CD4-positive, alpha-beta T cell (primary cell): Measurements from ENCODE around the gene PFKL. TPM values are rescaled to one million over a fixed set of nuclear protein-coding genes. Genes with fewer than 3 reads are reported as not detected.

ENCODE experiments used
- ATAC-seq: fragments of 200-7000 bp; cut with Tn5 transposase; one replicate; pipeline ENCODE4 v1.10.0; 2022; ENCODE audit warnings: mild to moderate bottlenecking; ENCODE audit not compliant: poor library complexity
- CTCF ChIA-PET: fragments of 350-600 bp; sonication (Branson Sonifier 250); formaldehyde crosslinking; loops from one replicate; lab custom pipeline; 2021; ENCODE audit warnings: antibody characterized with exemption, inconsistent platforms; lab: Charles Lee
- POLR2A ChIA-PET: fragments of 350-600 bp; sonication (Branson Sonifier 250); formaldehyde crosslinking; loops from one replicate; lab custom pipeline; 2021; ENCODE audit warnings: antibody characterized with exemption, inconsistent platforms; lab: Charles Lee
- DNase-seq, 14 experiments: peaks; one replicate each; pipeline ENCODE4 v3.0.0-alpha.2; 2013 to 2020; ENCODE audit warnings: mixed read lengths in 2 of 14
- H3K27ac ChIP-seq, 2 donors: one replicate each; pipeline versions ENCODE4 v1.5.1 to v1.7.0; 2013; ENCODE audit warnings: low read length in 2 of 2, low read depth in 1 of 2, mild to moderate bottlenecking in 1 of 2
- H3K27me3 ChIP-seq, 2 experiments: 1 replicate in 1 of 2; 2 replicates in 1 of 2; pipeline versions ENCODE4 v1.6.1 to v1.7.0; 2013; ENCODE audit warnings: low read length in 2 of 2, control low read depth in 1 of 2, mild to moderate bottlenecking in 1 of 2, moderate library complexity in 1 of 2; ENCODE audit not compliant: insufficient read depth in 2 of 2, control insufficient read depth in 1 of 2
- H3K36me3 ChIP-seq: one replicate; pipeline ENCODE4 v1.6.1; 2013; ENCODE audit warnings: low read length, control low read depth; ENCODE audit not compliant: insufficient read depth
- H3K4me1 ChIP-seq: one replicate; pipeline ENCODE4 v1.6.1; 2013; ENCODE audit warnings: low read length, control low read depth; ENCODE audit not compliant: insufficient read depth
- H3K4me3 ChIP-seq: one replicate; pipeline ENCODE4 v1.5.1; 2013; ENCODE audit warnings: mild to moderate bottlenecking, low read length, moderate library complexity
- H3K9me3 ChIP-seq, 2 experiments: 1 replicate in 1 of 2; 2 replicates in 1 of 2; pipeline versions ENCODE4 v1.6.1 to v1.7.0; 2013; ENCODE audit warnings: low read length in 2 of 2, mild to moderate bottlenecking in 2 of 2, control low read depth in 1 of 2, moderate library complexity in 1 of 2; ENCODE audit not compliant: control insufficient read depth in 1 of 2, insufficient read depth in 1 of 2
- H3K27ac Mint-ChIP-seq: one replicate; pipeline ENCODE4 v1.8.0; 2020; ENCODE audit warnings: mixed read lengths
- H3K27me3 Mint-ChIP-seq: one replicate; pipeline ENCODE4 v1.8.0; 2021; ENCODE audit warnings: mixed read lengths
- H3K36me3 Mint-ChIP-seq: one replicate; pipeline ENCODE4 v1.8.0; 2021; ENCODE audit warnings: low read depth, mixed read lengths
- H3K4me1 Mint-ChIP-seq: one replicate; pipeline ENCODE4 v1.8.0; 2021; ENCODE audit warnings: low read depth, mixed read lengths
- H3K4me3 Mint-ChIP-seq: one replicate; pipeline ENCODE4 v1.8.0; 2020; ENCODE audit warnings: mild to moderate bottlenecking, mixed read lengths
- H3K9me3 Mint-ChIP-seq: one replicate; pipeline ENCODE4 v1.8.0; 2020; ENCODE audit warnings: mixed read lengths
- intact Hi-C, 2 experiments: fragments of 100-400 bp; cut with DNase I in 1 of 2; cut with micrococcal nuclease in 1 of 2; formaldehyde crosslinking; loops; one replicate each; pipeline versions ENCODE4 v1.15.1 to v1.9.0; 2023 to 2025; cut with DNase I, micrococcal nuclease
- total RNA-seq, 174 experiments: library from RNA in 2 of 174; stranded (reverse) in 2 of 174; gene quantifications; one replicate each; pipeline ENCODE4 v1.2.3 and lab custom pipeline; 2021 to 2026
- TF ChIP-seq, protein P1 (sequence below): fragments of 200-600 bp; IDR thresholded peaks from one replicate; pipeline ENCODE4 v1.8.0; 2022; ENCODE audit warnings: antibody characterized with exemption, mild to moderate bottlenecking

Gene PFKL
- total RNA-seq, 2 experiments from 2014 or later, result 115 to 117 TPM

DNA sequence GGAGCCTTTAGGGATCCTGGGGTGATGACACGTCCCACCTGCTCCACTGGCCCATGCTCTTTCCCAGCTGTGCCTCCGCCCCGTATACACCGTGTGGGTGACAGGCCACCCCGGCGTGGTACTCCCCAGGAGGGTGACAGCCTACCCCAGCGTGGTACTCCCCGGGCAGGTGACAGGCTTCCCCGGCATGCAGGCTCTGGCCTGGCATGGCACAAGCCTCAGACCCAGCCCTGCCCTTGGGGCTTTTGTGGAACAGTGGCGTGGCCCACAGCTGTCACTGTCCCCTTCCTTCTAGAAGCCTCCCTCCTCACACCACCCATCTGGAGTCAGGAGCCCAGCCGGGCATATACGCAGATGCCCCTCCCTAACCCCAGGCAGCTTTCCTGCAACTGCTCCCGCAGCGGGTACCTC lies 4.7 kb upstream of the PFKL start:
- POLR2A ChIA-PET, result interaction anchor here (1.4 kb wide), 1 partner anchor 43 kb away, joined by 3 read pairs; the partner anchor contains the start of gene CFAP410
- H3K36me3 Mint-ChIP-seq, result no peaks in the 10 kb centered on the region
- H3K4me1 ChIP-seq, result peaks cover 74% of the 10 kb centered on the region
- peaks cover 0 to 7% of the 10 kb centered on the region in 2 experiments for H3K9me3 ChIP-seq
- H3K4me3 Mint-ChIP-seq, result peak overlapping the region; percentile 60
- peak overlapping the region; percentile 83 for H3K27ac Mint-ChIP-seq
- H3K27me3 Mint-ChIP-seq, result no peaks in the 10 kb centered on the region
- H3K27me3 ChIP-seq, result no peaks in the 10 kb centered on the region
- peaks cover 31% of the 10 kb centered on the region for H3K4me1 Mint-ChIP-seq
- TF ChIP-seq, protein P1, sequence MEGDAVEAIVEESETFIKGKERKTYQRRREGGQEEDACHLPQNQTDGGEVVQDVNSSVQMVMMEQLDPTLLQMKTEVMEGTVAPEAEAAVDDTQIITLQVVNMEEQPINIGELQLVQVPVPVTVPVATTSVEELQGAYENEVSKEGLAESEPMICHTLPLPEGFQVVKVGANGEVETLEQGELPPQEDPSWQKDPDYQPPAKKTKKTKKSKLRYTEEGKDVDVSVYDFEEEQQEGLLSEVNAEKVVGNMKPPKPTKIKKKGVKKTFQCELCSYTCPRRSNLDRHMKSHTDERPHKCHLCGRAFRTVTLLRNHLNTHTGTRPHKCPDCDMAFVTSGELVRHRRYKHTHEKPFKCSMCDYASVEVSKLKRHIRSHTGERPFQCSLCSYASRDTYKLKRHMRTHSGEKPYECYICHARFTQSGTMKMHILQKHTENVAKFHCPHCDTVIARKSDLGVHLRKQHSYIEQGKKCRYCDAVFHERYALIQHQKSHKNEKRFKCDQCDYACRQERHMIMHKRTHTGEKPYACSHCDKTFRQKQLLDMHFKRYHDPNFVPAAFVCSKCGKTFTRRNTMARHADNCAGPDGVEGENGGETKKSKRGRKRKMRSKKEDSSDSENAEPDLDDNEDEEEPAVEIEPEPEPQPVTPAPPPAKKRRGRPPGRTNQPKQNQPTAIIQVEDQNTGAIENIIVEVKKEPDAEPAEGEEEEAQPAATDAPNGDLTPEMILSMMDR, result no peak
- H3K36me3 ChIP-seq, result no peaks in the 10 kb centered on the region
- intact Hi-C loops, result no loop called here
- no peaks in the 10 kb centered on the region for H3K9me3 Mint-ChIP-seq
- CTCF ChIA-PET, result no interaction called here
- H3K4me3 ChIP-seq, result no peak overlapping the region
- no peak overlapping the region for H3K27ac ChIP-seq
- DNase-seq (peak in 1 of 14 experiments; percentile 34), ATAC-seq (no peak)

DNA sequence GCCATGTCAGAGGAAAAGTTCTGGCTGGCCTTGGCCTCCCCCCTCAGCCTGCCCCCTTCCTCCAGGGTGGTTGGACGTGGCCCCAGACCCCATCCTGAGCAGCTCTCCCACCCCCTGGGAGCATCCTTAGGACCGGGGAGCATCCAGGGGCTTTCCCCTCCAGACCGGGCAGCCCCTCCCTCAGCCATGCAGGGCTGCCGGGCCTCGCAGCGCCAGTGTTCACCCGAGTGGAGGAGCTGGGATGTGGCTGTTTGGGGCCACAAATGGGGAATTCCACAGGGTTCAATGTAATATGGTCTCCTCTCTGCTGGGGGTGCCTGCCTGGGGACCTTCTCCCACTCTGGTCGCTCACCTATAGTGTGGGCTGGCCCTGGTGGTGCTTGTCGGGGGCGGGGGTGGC lies 4.2 kb upstream of the PFKL start:
- H3K4me1 ChIP-seq, result peaks cover 76% of the 10 kb centered on the region
- DNase-seq (peak in 1 of 14 experiments; percentile 31), ATAC-seq (no peak)
- H3K27me3 Mint-ChIP-seq, result no peaks in the 10 kb centered on the region
- H3K4me1 Mint-ChIP-seq, result peaks cover 31% of the 10 kb centered on the region
- H3K27ac ChIP-seq, result no peak overlapping the region
- ChIA-PET POLR2A (no interaction called here), CTCF (no interaction called here)
- H3K36me3 Mint-ChIP-seq, result no peaks in the 10 kb centered on the region
- no peaks in the 10 kb centered on the region for H3K9me3 Mint-ChIP-seq
- H3K9me3 ChIP-seq, result peaks cover 0 to 7% of the 10 kb centered on the region in 2 experiments
- TF ChIP-seq, protein P1, result no peak
- intact Hi-C loops, result no loop called here
- peak overlapping the region; percentile 83 for H3K27ac Mint-ChIP-seq
- H3K4me3 ChIP-seq, result no peak overlapping the region
- peak overlapping the region; percentile 60 for H3K4me3 Mint-ChIP-seq
- H3K27me3 ChIP-seq, result no peaks in the 10 kb centered on the region
- H3K36me3 ChIP-seq, result no peaks in the 10 kb centered on the region

DNA sequence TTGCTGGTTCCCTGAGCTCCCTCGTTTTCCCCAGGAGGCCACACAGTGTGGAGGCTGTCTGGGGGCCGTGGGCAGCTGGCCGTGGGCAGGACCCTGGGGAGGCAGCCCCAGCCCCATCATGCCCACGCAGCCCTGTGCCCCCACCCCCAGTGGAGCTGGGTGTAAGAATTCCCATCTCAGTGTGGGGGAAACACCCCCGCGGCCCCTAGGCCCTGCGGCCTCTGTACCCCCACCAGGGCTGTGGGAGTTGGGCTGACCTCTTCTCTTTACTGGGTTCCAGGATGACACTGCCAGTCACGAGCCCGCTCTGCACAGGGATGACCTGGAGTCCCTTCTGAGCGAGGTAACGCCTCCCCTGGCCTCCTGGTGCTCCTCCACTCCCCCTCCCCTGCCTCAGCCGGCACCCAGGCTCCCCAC lies 3.7 kb upstream of the PFKL start:
- DNase-seq, result no peak
- peaks cover 79% of the 10 kb centered on the region for H3K4me1 ChIP-seq
- no peaks in the 10 kb centered on the region for H3K27me3 ChIP-seq
- intact Hi-C loops, result no loop called here
- H3K36me3 ChIP-seq, result no peaks in the 10 kb centered on the region
- H3K9me3 ChIP-seq, result peaks cover 0 to 7% of the 10 kb centered on the region in 2 experiments
- Mint-ChIP-seq H3K4me1 (peaks cover 31% of the 10 kb centered on the region), H3K36me3 (no peaks in the 10 kb centered on the region), H3K4me3 (no peak overlapping the region), H3K9me3 (no peaks in the 10 kb centered on the region), H3K27me3 (no peaks in the 10 kb centered on the region), H3K27ac (no peak overlapping the region)
- H3K27ac ChIP-seq, result no peak overlapping the region
- H3K4me3 ChIP-seq, result no peak overlapping the region
- TF ChIP-seq, protein P1, result no peak
- POLR2A ChIA-PET, result no interaction called here
- CTCF ChIA-PET, result no interaction called here
- no peak for ATAC-seq
